NB4 (cell line): ENCODE measurements around the gene TMEM201.

Source experiments
- DNase-seq: peaks from one replicate; pipeline ENCODE4 v3.0.0; 2010; ENCODE audit warnings: low read depth
- H3K4me3 ChIP-seq: one replicate; pipeline ENCODE4 v1.5.1; 2011; ENCODE audit warnings: mild to moderate bottlenecking, low read depth, low read length, moderate library complexity
- MYC ChIP-seq: IDR thresholded peaks from 2 replicates; pipeline ENCODE4 v1.6.1; 2011; ENCODE audit warnings: low read depth, low read length
- POLR2A ChIP-seq: IDR thresholded peaks from 2 replicates; pipeline ENCODE4 v1.6.1; 2011; ENCODE audit warnings: mild to moderate bottlenecking; ENCODE audit not compliant: insufficient read length; ENCODE audit errors: extremely low read depth
- TF ChIP-seq, protein P1 (sequence below): IDR thresholded peaks from 2 replicates; pipeline ENCODE4 v1.6.1; 2011; ENCODE audit warnings: low read depth, low read length
- TF ChIP-seq, protein P2 (sequence below): IDR thresholded peaks from one replicate; pipeline ENCODE4 v1.5.1; 2012; ENCODE audit warnings: low read depth, low read length

The TMEM201 gene

DNA sequence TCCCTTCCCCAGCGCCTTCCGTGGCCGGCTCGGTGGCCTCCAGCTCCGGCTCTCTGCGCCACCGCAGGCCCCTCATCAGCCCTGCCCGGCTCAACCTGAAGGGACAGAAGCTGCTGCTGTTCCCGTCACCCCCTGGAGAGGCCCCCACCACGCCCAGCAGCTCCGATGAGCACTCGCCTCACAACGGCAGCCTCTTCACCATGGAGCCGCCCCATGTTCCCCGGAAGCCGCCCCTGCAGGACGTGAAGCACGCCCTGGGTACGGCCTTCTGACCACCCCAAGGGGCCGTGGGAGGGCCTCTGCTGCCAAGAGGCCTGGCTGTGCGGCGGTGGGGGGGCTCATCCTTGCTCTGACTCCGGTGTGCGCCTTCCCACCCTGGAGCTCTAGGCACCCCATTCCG lies 21.8 kb downstream of the TMEM201 start:
- TF ChIP-seq, protein P1, sequence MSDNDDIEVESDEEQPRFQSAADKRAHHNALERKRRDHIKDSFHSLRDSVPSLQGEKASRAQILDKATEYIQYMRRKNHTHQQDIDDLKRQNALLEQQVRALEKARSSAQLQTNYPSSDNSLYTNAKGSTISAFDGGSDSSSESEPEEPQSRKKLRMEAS = no peak
- TF ChIP-seq MYC = no peak
- TF ChIP-seq, protein P2, sequence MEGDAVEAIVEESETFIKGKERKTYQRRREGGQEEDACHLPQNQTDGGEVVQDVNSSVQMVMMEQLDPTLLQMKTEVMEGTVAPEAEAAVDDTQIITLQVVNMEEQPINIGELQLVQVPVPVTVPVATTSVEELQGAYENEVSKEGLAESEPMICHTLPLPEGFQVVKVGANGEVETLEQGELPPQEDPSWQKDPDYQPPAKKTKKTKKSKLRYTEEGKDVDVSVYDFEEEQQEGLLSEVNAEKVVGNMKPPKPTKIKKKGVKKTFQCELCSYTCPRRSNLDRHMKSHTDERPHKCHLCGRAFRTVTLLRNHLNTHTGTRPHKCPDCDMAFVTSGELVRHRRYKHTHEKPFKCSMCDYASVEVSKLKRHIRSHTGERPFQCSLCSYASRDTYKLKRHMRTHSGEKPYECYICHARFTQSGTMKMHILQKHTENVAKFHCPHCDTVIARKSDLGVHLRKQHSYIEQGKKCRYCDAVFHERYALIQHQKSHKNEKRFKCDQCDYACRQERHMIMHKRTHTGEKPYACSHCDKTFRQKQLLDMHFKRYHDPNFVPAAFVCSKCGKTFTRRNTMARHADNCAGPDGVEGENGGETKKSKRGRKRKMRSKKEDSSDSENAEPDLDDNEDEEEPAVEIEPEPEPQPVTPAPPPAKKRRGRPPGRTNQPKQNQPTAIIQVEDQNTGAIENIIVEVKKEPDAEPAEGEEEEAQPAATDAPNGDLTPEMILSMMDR = no peak
- no peak for TF ChIP-seq POLR2A
- no peak for DNase-seq
- no peak overlapping the region for H3K4me3 ChIP-seq

DNA sequence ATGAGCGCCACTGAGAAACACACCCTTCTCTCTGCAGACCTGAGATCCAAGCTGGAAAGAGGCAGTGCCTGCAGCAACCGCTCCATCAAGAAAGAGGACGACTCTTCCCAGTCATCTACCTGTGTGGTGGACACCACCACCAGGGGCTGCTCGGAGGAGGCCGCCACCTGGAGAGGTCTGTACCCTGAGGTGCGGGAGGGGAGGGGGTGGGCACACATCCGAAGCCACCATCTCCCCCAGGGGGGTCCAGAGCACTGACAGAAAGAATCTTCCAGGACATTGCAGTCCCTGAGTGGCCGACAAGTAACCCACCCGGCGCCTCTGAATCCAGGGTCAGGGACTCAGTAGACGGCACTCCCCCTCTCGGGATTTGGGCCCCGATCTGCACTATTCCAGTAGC lies 23.0 kb downstream of the TMEM201 start:
- DNase-seq = no peak
- TF ChIP-seq MYC (no peak), POLR2A (no peak)
- TF ChIP-seq, protein P2 = no peak
- TF ChIP-seq, protein P1 = no peak
- no peak overlapping the region for H3K4me3 ChIP-seq

- TF ChIP-seq, protein P2 = no peak
- TF ChIP-seq MYC = no peak
- TF ChIP-seq, protein P1 = no peak
- no peak for TF ChIP-seq POLR2A
- no peak overlapping the region for H3K4me3 ChIP-seq
- DNase-seq = no peak
These were observed 23.6 kb downstream of the TMEM201 start for GRCh38 chr1:9612162-9612845.

DNA sequence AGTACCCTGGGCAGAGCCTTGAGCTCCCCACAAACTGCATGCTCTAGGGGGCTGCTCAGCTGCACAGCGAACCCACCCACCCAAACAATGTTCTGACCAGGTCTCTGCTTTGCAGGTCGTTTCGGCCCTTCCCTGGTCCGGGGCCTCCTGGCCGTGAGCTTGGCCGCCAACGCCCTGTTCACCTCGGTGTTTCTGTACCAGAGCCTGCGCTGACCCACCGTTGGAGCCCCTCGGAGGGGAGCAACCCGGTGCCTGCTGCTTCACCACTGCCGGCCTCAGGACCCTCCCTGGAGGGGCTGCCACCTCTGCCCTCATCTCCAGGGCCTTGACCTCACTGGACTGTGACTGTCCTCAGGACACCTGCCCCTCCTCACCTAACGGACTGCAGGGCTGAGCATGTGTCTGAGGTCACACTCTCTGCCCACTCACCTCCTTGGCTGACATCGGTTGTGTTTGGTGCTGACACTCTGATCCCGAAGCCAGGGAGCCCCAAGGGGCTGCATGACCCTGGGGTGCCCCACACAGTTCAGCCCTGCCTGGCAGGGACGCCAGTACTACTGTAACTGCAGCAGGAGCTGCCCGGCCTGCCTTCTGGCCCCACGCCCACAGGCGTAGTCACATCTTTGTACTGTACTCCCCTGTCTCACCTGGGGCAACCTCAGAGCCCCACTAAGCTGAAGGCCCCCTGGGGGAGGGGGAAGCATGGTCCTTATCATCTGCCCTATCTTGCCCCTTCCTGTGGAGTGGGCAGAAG lies 24.3 kb downstream of the TMEM201 start:
- DNase-seq = no peak
- TF ChIP-seq, protein P1 = no peak
- TF ChIP-seq POLR2A (no peak), MYC (no peak)
- TF ChIP-seq, protein P2 = no peak
- no peak overlapping the region for H3K4me3 ChIP-seq

DNA sequence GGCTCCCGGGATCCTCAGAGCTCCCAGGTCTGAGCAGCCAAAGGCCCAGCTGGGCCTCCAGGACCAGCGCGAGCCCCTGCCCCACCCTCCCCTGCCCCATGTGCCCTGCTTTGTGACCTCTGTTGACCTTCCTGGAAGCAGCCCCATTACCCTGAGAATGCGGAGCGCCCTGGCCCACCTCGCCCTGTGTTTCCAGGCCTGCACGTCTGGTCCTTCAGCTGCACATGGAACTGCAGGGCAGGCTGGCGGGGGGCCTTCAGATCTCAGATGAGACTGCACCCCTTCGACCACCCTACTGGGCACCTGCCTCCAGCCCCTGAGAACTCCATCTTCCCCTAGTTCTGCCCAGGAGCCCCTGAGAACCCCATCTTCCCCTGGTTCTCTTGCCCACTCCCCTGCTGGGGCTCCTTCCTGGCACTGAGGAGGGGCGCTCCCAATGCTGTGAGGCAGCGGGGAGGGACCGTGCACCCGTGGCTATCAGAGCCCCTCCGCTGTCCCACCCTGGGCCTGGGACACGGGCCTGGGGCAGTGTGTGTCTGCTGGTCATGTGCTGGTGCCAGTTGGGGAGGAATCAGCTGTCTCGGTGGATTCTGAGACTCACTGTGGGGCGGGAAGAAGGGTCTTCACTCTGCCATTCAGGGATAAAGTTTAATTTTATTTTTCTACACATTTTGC lies 25.1 kb downstream of the TMEM201 start:
- no peak overlapping the region for H3K4me3 ChIP-seq
- TF ChIP-seq MYC = no peak
- TF ChIP-seq, protein P2 = no peak
- TF ChIP-seq, protein P1 = no peak
- no peak for TF ChIP-seq POLR2A
- no peak for DNase-seq
